Thymus (tissue), 11 donors: ENCODE results near the gene KLK13. TPM values are rescaled to one million over a fixed set of nuclear protein-coding genes. Genes with fewer than 3 reads are reported as not detected.

Source experiments
- DNase-seq, 9 donors: peaks; one replicate each; pipeline ENCODE4 v3.0.0-alpha.2; 2013; ENCODE audit warnings: low spot score in 9 of 9, low read depth in 6 of 9, missing footprints in 1 of 9
- H3K27ac ChIP-seq, 2 donors: one replicate each; pipeline ENCODE4 v1.5.1; 2013; ENCODE audit warnings: control low read depth in 1 of 2, low read depth in 1 of 2, low read length in 1 of 2, mild to moderate bottlenecking in 1 of 2, moderate library complexity in 1 of 2
- H3K27me3 ChIP-seq, 2 donors: one replicate each; pipeline ENCODE4 v1.5.1; 2013; ENCODE audit warnings: low read length in 1 of 2; ENCODE audit not compliant: control insufficient read depth in 2 of 2, insufficient read depth in 1 of 2
- H3K36me3 ChIP-seq, 2 donors: one replicate each; pipeline ENCODE4 v1.5.1; 2013; ENCODE audit warnings: low read length in 1 of 2, mild to moderate bottlenecking in 1 of 2, moderate library complexity in 1 of 2; ENCODE audit not compliant: control insufficient read depth in 2 of 2, insufficient read depth in 2 of 2
- H3K4me1 ChIP-seq, 2 donors: one replicate each; pipeline ENCODE4 v1.5.1; 2013; ENCODE audit warnings: low read length in 2 of 2; ENCODE audit not compliant: control insufficient read depth in 2 of 2, insufficient read depth in 2 of 2
- H3K4me3 ChIP-seq, 2 donors: one replicate each; pipeline ENCODE4 v1.5.1; 2013; ENCODE audit warnings: low read length in 2 of 2, control low read depth in 1 of 2, mild to moderate bottlenecking in 1 of 2
- H3K9me3 ChIP-seq, 2 donors: one replicate each; pipeline ENCODE4 v1.5.1; 2013; ENCODE audit warnings: low read length in 1 of 2, mild to moderate bottlenecking in 1 of 2; ENCODE audit not compliant: control insufficient read depth in 2 of 2, insufficient read depth in 1 of 2
- WGBS: extraction: QIAGEN DNeasy Blood & Tissue Kit; methylation state at CpG from one replicate; pipeline ENCODE4 v1.1.7; 2013; 5-methylcytosine and 5-hydroxymethylcytosine counted together
- polyA plus RNA-seq: library from polyadenylated mRNA; stranded (reverse); fragments of 200-250 nt; gene quantifications from one replicate; pipeline ENCODE4 v1.2.3, GENCODE V29; 2013
- total RNA-seq: library from RNA; stranded (reverse); fragments of 120-200 nt; gene quantifications from one replicate; pipeline ENCODE4 v1.2.4, GENCODE V29; 2013
- donor health status: healthy.

KLK13 gene
- total and polyA plus RNA-seq, 2 donors: 0.19 to 0.89 TPM

- no peaks in the 10 kb centered on the region for H3K9me3 ChIP-seq
- DNase-seq: peak in 1 of 9 donors; percentile 21
- WGBS: 51% methylated on average over 15 of the region's 15 CpGs
- H3K4me3 ChIP-seq: no peak overlapping the region
- H3K27me3 ChIP-seq: no peaks in the 10 kb centered on the region
- H3K27ac ChIP-seq: no peak overlapping the region
- H3K36me3 ChIP-seq: peaks cover under 1 to 3% of the 10 kb centered on the region in 2 donors
- no peaks in the 10 kb centered on the region for H3K4me1 ChIP-seq
Measured at GRCh38 chr19:51094696-51095279, 29.9 kb upstream of the KLK13 start.

GRCh38 chr19:51093510-51094345 is 28.8 kb upstream of the KLK13 start:
- H3K4me1 ChIP-seq: no peaks in the 10 kb centered on the region
- H3K36me3 ChIP-seq: peaks cover 0 to 3% of the 10 kb centered on the region in 2 donors
- DNase-seq: no peak
- H3K4me3 ChIP-seq: no peak overlapping the region
- H3K9me3 ChIP-seq: no peaks in the 10 kb centered on the region
- 93% methylated on average over 22 of the region's 22 CpGs for WGBS
- no peaks in the 10 kb centered on the region for H3K27me3 ChIP-seq
- no peak overlapping the region for H3K27ac ChIP-seq

- DNase-seq: no peak
- Histone ChIP-seq H3K4me3 (no peak overlapping the region), H3K27ac (no peak overlapping the region), H3K4me1 (no peaks in the 10 kb centered on the region), H3K27me3 (no peaks in the 10 kb centered on the region), H3K9me3 (no peaks in the 10 kb centered on the region), H3K36me3 (peaks cover 0 to 2% of the 10 kb centered on the region in 2 donors)
- 94% methylated on average over 8 of the region's 8 CpGs for WGBS
Measured at GRCh38 chr19:51093101-51093500, 28.2 kb upstream of the KLK13 start.

GRCh38 chr19:51091895-51092873 is 27.3 kb upstream of the KLK13 start:
- H3K9me3 ChIP-seq: no peaks in the 10 kb centered on the region

GRCh38 chr19:51091126-51091525 is 26.2 kb upstream of the KLK13 start:
- WGBS: 93% methylated on average over 10 of the region's 10 CpGs

More at GRCh38 chr19:51091895-51092873, 27.3 kb upstream of the KLK13 start:
- Histone ChIP-seq H3K4me3 (no peak overlapping the region), H3K27me3 (no peaks in the 10 kb centered on the region), H3K4me1 (no peaks in the 10 kb centered on the region), H3K36me3 (no peaks in the 10 kb centered on the region), H3K27ac (no peak overlapping the region)
- WGBS: 80% methylated on average over 16 of the region's 16 CpGs
- DNase-seq: no peak

GRCh38 chr19:51090471-51090870 is 25.6 kb upstream of the KLK13 start:
- WGBS: 73% methylated on average over 8 of the region's 8 CpGs
- H3K4me1 ChIP-seq: no peaks in the 10 kb centered on the region
- no peaks in the 10 kb centered on the region for H3K36me3 ChIP-seq
- H3K27me3 ChIP-seq: no peaks in the 10 kb centered on the region
- H3K27ac ChIP-seq: no peak overlapping the region
- no peak for DNase-seq
- H3K9me3 ChIP-seq: no peaks in the 10 kb centered on the region
- no peak overlapping the region for H3K4me3 ChIP-seq

More at GRCh38 chr19:51091126-51091525, 26.2 kb upstream of the KLK13 start:
- no peaks in the 10 kb centered on the region for H3K9me3 ChIP-seq
- no peaks in the 10 kb centered on the region for H3K4me1 ChIP-seq
- H3K4me3 ChIP-seq: no peak overlapping the region
- H3K27ac ChIP-seq: no peak overlapping the region
- no peaks in the 10 kb centered on the region for H3K27me3 ChIP-seq
- no peaks in the 10 kb centered on the region for H3K36me3 ChIP-seq
- DNase-seq: no peak

- Histone ChIP-seq H3K4me3 (no peak overlapping the region), H3K4me1 (no peaks in the 10 kb centered on the region), H3K36me3 (no peaks in the 10 kb centered on the region), H3K27ac (no peak overlapping the region), H3K9me3 (no peaks in the 10 kb centered on the region), H3K27me3 (no peaks in the 10 kb centered on the region)
- no peak for DNase-seq
- 94% methylated on average over 17 of the region's 17 CpGs for WGBS
Measured at GRCh38 chr19:51089786-51090185, 24.9 kb upstream of the KLK13 start.

- H3K4me3 ChIP-seq: no peak overlapping the region
- peaks cover 0 to 3% of the 10 kb centered on the region in 2 donors for H3K27me3 ChIP-seq
- 92% methylated on average over 18 of the region's 18 CpGs for WGBS
- no peaks in the 10 kb centered on the region for H3K36me3 ChIP-seq
- no peak for DNase-seq
- no peaks in the 10 kb centered on the region for H3K4me1 ChIP-seq
- no peaks in the 10 kb centered on the region for H3K9me3 ChIP-seq
- no peak overlapping the region for H3K27ac ChIP-seq
Measured at GRCh38 chr19:51086153-51086850, 21.4 kb upstream of the KLK13 start.
